A549 (cell line): ENCODE measurements around the gene SLIT3. TPM values are rescaled to one million over a fixed set of nuclear protein-coding genes. Genes with fewer than 3 reads are reported as not detected.

Experiments used
- ATAC-seq, 2 experiments: fragments of 200-7000 bp in 1 of 2; fragments of >200 bp in 1 of 2; cut with Nextera tagmentation in 1 of 2; cut with Tn5 transposase in 1 of 2; 3 replicates each; pipeline versions ENCODE4 v1.8.0 to v1.9.1; 2018 to 2020; ENCODE audit warnings: mild to moderate bottlenecking in 1 of 2, moderate library complexity in 1 of 2
- CTCF ChIA-PET: fragments of 300-600 bp; sonication (Branson Sonifier 250); formaldehyde crosslinking; extraction: SDS; loops from one replicate; lab custom pipeline; 2021; ENCODE audit warnings: antibody characterized with exemption, inconsistent platforms; lab: Yijun Ruan, JAX
- POLR2A ChIA-PET: fragments of 350-600 bp; formaldehyde crosslinking; extraction: SDS; loops from one replicate; lab custom pipeline; 2021; ENCODE audit warnings: antibody characterized with exemption, inconsistent platforms; lab: Yijun Ruan, JAX
- DNase-seq, 2 experiments: peaks; one replicate each; pipeline versions ENCODE4 v3.0.0 to v3.0.0-alpha.2; 2011 to 2016; ENCODE audit warnings: low read depth in 1 of 2, low spot score in 1 of 2
- FAIRE-seq: peaks from 2 replicates; lab custom pipeline; 2011; peaks lifted over from hg19 to GRCh38; lab: Jason Lieb, UNC
- H3K27ac ChIP-seq, 2 experiments: fragments of >200 bp; sonication (Bioruptor Twin); formaldehyde crosslinking; 3 replicates each; pipeline ENCODE4 v1.5.1; 2016 to 2017
- H3K4me1 ChIP-seq: fragments of >200 bp; sonication (Bioruptor Twin); formaldehyde crosslinking; 3 replicates; pipeline ENCODE4 v1.6.1; 2016
- H3K4me2 ChIP-seq: fragments of >200 bp; sonication (Bioruptor Twin); formaldehyde crosslinking; 3 replicates; pipeline ENCODE4 v1.6.1; 2016
- H3K4me3 ChIP-seq: fragments of >200 bp; sonication (Bioruptor Twin); formaldehyde crosslinking; 3 replicates; pipeline ENCODE4 v1.5.1; 2016
- H3K9me3 ChIP-seq: fragments of >200 bp; sonication (Bioruptor Twin); formaldehyde crosslinking; 3 replicates; pipeline ENCODE4 v1.6.1; 2016
- BHLHE40 ChIP-seq: IDR thresholded peaks from 2 replicates; pipeline ENCODE4 v1.6.1; 2012; ENCODE audit warnings: low read depth, low read length, inconsistent platforms
- CBX8 ChIP-seq: fragments of 200-600 bp; sonication (generic); IDR thresholded peaks from 2 replicates; pipeline ENCODE4 v1.6.1; 2016
- CHD2 ChIP-seq: fragments of 150-350 bp; IDR thresholded peaks from 2 replicates; pipeline ENCODE4 v1.6.1; 2014; ENCODE audit warnings: low read length; ENCODE audit not compliant: partially characterized antibody
- EHF ChIP-seq: fragments of 250-450 bp; sonication (Bioruptor Pico); IDR thresholded peaks from 2 replicates; pipeline ENCODE4 v1.5.0; 2020; ENCODE audit warnings: mild to moderate bottlenecking
- ESRRA ChIP-seq: fragments of 150-350 bp; IDR thresholded peaks from 2 replicates; pipeline ENCODE4 v1.6.1; 2014; ENCODE audit warnings: mild to moderate bottlenecking, low read length, borderline replicate concordance
- FOXS1 ChIP-seq: fragments of 250-450 bp; sonication (Bioruptor Pico); IDR thresholded peaks from 2 replicates; pipeline ENCODE4 v1.5.0; 2020; ENCODE audit warnings: mild to moderate bottlenecking, moderate library complexity
- GATA3 ChIP-seq: IDR thresholded peaks from 2 replicates; pipeline ENCODE4 v1.6.1; 2012; ENCODE audit warnings: borderline replicate concordance
- HEYL ChIP-seq: fragments of 250-450 bp; sonication (Bioruptor Pico); IDR thresholded peaks from 2 replicates; pipeline ENCODE4 v1.8.0; 2021; ENCODE audit warnings: mild to moderate bottlenecking, moderate library complexity
- HOXA7 ChIP-seq: fragments of 250-450 bp; sonication (Bioruptor Pico); IDR thresholded peaks from 2 replicates; pipeline ENCODE4 v1.5.0; 2020; ENCODE audit warnings: mild to moderate bottlenecking, moderate library complexity
- HOXB5 ChIP-seq: fragments of 250-450 bp; sonication (Bioruptor Pico); IDR thresholded peaks from 2 replicates; pipeline ENCODE4 v1.5.0; 2020; ENCODE audit warnings: mild to moderate bottlenecking, moderate library complexity
- JUN ChIP-seq, 2 experiments: fragments of >200 bp; sonication (Bioruptor Twin); formaldehyde crosslinking; IDR thresholded peaks; 2 replicates in 1 of 2; 3 replicates in 1 of 2; pipeline ENCODE4 v1.6.1; 2016 to 2017
- JUNB ChIP-seq: fragments of >200 bp; sonication (Bioruptor Twin); formaldehyde crosslinking; IDR thresholded peaks from 2 replicates; pipeline ENCODE4 v1.6.1; 2016
- KDM1A ChIP-seq: fragments of 200-600 bp; sonication (generic); IDR thresholded peaks from 2 replicates; pipeline ENCODE4 v1.6.1; 2016; ENCODE audit warnings: low read depth, mild to moderate bottlenecking
- MAZ ChIP-seq: fragments of 150-350 bp; IDR thresholded peaks from 2 replicates; pipeline ENCODE4 v1.6.1; 2014; ENCODE audit warnings: antibody characterized with exemption, low read depth, low read length, borderline replicate concordance
- POLR2A ChIP-seq: IDR thresholded peaks from 2 replicates; pipeline ENCODE4 v1.6.1; 2012; ENCODE audit warnings: mild to moderate bottlenecking, low read length
- POLR2AphosphoS2 ChIP-seq: conservative IDR thresholded peaks from 2 replicates; pipeline ENCODE4 v1.6.1; 2012; ENCODE audit warnings: low read length, improper control_type of control experiment, inconsistent platforms
- ZC3H11A ChIP-seq: fragments of 450-650 bp; IDR thresholded peaks from 2 replicates; pipeline ENCODE4 v1.6.1; 2014; ENCODE audit warnings: antibody characterized with exemption, mild to moderate bottlenecking
- ZSCAN20 ChIP-seq: fragments of 250-450 bp; sonication (Bioruptor Pico); IDR thresholded peaks from 2 replicates; pipeline ENCODE4 v1.8.0; 2022; ENCODE audit warnings: mild to moderate bottlenecking, moderate library complexity
- WGBS: methylation state at CpG from one replicate; pipeline ENCODE4 v1.1.6; 2017; ENCODE audit errors: missing lambda C conversion rate; 5-methylcytosine and 5-hydroxymethylcytosine counted together
- polyA plus RNA-seq, 4 experiments: library from polyadenylated mRNA; depleted of rRNA in 3 of 4; stranded (reverse); fragments of >200 nt; fragmentation: RNase III in 1 of 4; extraction: RNeasy Plus Mini Kit Qiagen cat#74134 plus additional on column Dnase treatment in 1 of 4; gene quantifications; 2 replicates in 3 of 4; 3 replicates in 1 of 4; pipeline ENCODE4 v1.2.3, GENCODE V29; 2011 to 2017
- TF ChIP-seq, protein P1 (sequence below): fragments of 200-600 bp; sonication (generic); IDR thresholded peaks from 2 replicates; pipeline ENCODE4 v1.6.1; 2016; ENCODE audit warnings: antibody characterized with exemption, mild to moderate bottlenecking, moderate library complexity
- TF ChIP-seq, protein P2 (sequence below): fragments of 250-450 bp; sonication (Bioruptor Pico); IDR thresholded peaks from 2 replicates; pipeline ENCODE4 v1.5.0; 2021; ENCODE audit warnings: mild to moderate bottlenecking, moderate library complexity, borderline replicate concordance
- TF ChIP-seq, protein P3 (sequence below): IDR thresholded peaks from 2 replicates; pipeline ENCODE4 v1.6.1; 2012; ENCODE audit warnings: low read depth, borderline replicate concordance

SLIT3 gene
- polyA plus RNA-seq, 2 of the 4 experiments (the other 2 are of a cell fraction) = 12.7 to 22.9 TPM

DNA sequence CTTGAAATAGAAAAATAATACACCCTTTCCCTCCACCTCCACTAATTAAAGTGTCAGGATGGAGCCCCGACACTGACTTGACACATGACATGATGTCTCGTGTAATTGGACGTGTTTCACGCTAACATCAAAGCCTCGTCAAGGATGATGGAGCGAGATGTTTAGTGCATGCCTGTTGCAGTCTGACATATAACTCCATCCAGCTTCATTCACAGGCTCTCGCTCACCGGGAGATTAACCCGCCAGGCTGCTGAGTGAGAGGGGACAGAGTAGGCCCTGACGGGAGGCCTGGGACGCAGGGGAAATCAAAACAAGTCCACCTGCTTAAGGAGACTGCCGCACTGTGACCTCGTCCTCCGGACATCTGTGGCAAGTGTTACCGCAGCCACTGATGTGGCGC is 263.5 kb downstream of the SLIT3 start:
- ChIA-PET CTCF (no interaction called here), POLR2A (no interaction called here)
- DNase-seq = no peak
- Histone ChIP-seq H3K27ac (no peak overlapping the region), H3K4me2 (no peak overlapping the region), H3K9me3 (no peaks in the 10 kb centered on the region), H3K4me1 (no peaks in the 10 kb centered on the region)
- ATAC-seq = no peak
- WGBS = 95% methylated on average over 16 of the region's 16 CpGs
- TF ChIP-seq GATA3 (no peak), HOXB5 (no peak)
- TF ChIP-seq, all 56 proteins: peak for 0
- no peak overlapping the region for H3K4me3 ChIP-seq
- no peak for FAIRE-seq

DNA sequence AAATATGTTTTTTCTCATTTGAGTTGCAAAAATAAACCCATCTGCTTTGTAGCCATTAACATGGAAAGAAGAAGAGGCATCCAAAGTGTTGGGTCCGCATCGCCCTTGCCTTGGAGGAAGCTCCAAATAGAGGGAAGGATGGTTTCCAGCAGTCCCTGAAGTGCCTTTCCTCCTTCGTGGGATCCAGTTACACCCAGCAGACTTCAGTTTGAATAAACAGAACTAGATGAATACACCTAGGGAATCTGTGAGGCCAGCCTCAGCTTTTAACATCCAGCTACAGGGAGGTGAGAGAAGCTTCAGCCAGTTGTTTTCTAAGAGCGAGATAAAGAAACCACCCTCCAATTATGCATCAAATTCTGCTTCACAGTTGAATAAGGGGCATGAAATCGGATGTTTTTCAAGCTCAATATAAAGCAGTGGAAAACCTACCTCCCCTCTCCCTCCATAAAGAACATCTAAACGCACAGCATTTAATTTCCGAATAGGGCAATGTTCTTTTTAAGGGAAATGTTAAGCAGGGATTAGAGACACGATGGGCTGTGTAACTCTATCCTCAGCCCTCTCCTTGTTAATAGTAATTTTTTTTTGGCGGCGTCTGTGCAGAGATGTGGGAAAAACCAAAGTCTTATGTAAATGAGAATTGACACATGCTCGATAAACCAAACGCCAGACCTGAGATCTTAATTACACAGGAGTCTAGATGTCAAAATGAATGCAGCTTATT is 264.7 kb downstream of the SLIT3 start:
- no peak for FAIRE-seq
- no peak overlapping the region for H3K4me2 ChIP-seq
- no peak overlapping the region for H3K4me3 ChIP-seq
- DNase-seq = no peak
- TF ChIP-seq FOXS1 (CRISPR knock-in tag) = no peak
- no peak for TF ChIP-seq CHD2
- no peak for TF ChIP-seq HOXA7
- no peak for TF ChIP-seq ZSCAN20 (CRISPR knock-in tag)
- TF ChIP-seq HEYL (CRISPR knock-in tag) = no peak
- TF ChIP-seq JUNB = no peak
- TF ChIP-seq, protein P1, sequence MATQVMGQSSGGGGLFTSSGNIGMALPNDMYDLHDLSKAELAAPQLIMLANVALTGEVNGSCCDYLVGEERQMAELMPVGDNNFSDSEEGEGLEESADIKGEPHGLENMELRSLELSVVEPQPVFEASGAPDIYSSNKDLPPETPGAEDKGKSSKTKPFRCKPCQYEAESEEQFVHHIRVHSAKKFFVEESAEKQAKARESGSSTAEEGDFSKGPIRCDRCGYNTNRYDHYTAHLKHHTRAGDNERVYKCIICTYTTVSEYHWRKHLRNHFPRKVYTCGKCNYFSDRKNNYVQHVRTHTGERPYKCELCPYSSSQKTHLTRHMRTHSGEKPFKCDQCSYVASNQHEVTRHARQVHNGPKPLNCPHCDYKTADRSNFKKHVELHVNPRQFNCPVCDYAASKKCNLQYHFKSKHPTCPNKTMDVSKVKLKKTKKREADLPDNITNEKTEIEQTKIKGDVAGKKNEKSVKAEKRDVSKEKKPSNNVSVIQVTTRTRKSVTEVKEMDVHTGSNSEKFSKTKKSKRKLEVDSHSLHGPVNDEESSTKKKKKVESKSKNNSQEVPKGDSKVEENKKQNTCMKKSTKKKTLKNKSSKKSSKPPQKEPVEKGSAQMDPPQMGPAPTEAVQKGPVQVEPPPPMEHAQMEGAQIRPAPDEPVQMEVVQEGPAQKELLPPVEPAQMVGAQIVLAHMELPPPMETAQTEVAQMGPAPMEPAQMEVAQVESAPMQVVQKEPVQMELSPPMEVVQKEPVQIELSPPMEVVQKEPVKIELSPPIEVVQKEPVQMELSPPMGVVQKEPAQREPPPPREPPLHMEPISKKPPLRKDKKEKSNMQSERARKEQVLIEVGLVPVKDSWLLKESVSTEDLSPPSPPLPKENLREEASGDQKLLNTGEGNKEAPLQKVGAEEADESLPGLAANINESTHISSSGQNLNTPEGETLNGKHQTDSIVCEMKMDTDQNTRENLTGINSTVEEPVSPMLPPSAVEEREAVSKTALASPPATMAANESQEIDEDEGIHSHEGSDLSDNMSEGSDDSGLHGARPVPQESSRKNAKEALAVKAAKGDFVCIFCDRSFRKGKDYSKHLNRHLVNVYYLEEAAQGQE = no peak
- TF ChIP-seq HOXB5 = no peak
- no peak for TF ChIP-seq KDM1A
- TF ChIP-seq POLR2AphosphoS2 = no peak
- TF ChIP-seq BHLHE40 = no peak
- TF ChIP-seq JUN (IDR thresholded peaks at IDR 0.05) = no peak
- TF ChIP-seq CBX8 = no peak
- TF ChIP-seq ESRRA = no peak
- TF ChIP-seq, protein P2, sequence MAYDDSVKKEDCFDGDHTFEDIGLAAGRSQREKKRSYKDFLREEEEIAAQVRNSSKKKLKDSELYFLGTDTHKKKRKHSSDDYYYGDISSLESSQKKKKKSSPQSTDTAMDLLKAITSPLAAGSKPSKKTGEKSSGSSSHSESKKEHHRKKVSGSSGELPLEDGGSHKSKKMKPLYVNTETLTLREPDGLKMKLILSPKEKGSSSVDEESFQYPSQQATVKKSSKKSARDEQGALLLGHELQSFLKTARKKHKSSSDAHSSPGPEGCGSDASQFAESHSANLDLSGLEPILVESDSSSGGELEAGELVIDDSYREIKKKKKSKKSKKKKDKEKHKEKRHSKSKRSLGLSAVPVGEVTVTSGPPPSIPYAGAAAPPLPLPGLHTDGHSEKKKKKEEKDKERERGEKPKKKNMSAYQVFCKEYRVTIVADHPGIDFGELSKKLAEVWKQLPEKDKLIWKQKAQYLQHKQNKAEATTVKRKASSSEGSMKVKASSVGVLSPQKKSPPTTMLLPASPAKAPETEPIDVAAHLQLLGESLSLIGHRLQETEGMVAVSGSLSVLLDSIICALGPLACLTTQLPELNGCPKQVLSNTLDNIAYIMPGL (CRISPR knock-in tag) = no peak
- ChIA-PET CTCF (interaction anchor here (1.9 kb wide), 1 partner anchor 49 kb away, joined by 4 read pairs; no protein-coding TSS in a partner anchor), POLR2A (no interaction called here)
- 0 out of 3 replicates have a peak, but pooled peaks cover 3% of the 10 kb centered on the region for H3K4me1 ChIP-seq
- 89% methylated on average over 12 of the region's 12 CpGs for WGBS
- ATAC-seq = no peak
- no peak overlapping the region for H3K27ac ChIP-seq
- H3K9me3 ChIP-seq = no peaks in the 10 kb centered on the region

DNA sequence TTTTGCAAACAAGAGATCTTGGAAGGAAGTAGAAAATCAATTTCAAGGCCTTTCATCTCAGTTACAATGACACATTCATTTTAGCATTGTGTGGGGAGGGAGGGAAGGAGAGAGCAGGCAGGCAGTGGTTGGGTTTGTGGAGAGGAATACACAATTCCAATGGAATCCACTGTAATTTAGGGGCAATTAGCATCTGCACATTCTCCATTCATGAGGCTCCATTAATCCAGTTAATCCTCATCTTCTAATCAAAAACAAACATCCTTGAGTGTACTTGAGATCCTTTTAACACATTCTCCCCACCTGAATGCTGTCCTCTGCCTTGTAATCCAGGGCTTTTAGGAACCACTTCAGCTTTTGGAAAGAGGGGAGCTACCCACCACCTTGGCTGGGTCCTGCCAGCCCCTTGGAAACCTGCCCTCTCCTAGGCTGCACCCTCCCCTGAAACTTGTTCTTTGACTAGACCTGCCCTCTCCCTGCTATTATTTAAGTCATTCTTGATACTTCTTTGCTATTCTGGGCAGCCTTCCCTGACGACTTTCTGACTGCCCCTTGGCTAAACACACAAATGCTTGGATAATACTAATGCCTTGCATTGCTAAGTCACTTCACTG is 271.2 kb downstream of the SLIT3 start:
- POLR2A ChIA-PET = no interaction called here
- TF ChIP-seq ZC3H11A = no peak
- TF ChIP-seq EHF (CRISPR knock-in tag) = no peak
- TF ChIP-seq, protein P3, sequence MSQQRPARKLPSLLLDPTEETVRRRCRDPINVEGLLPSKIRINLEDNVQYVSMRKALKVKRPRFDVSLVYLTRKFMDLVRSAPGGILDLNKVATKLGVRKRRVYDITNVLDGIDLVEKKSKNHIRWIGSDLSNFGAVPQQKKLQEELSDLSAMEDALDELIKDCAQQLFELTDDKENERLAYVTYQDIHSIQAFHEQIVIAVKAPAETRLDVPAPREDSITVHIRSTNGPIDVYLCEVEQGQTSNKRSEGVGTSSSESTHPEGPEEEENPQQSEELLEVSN = no peak
- TF ChIP-seq POLR2A = no peak
- no peak for TF ChIP-seq HOXA7
- no peak for TF ChIP-seq MAZ
- no peak overlapping the region for H3K4me2 ChIP-seq
- H3K4me3 ChIP-seq = no peak overlapping the region
- DNase-seq (no peak), FAIRE-seq (no peak), ATAC-seq (no peak)
- 0 out of 6 replicates have a peak overlapping the region, but pooled peaks of 1 of the 2 experiments have one; percentile 2 for H3K27ac ChIP-seq
- H3K9me3 ChIP-seq = no peaks in the 10 kb centered on the region
- 55% methylated on average over 1 of the region's 1 CpG for WGBS
- CTCF ChIA-PET = no interaction called here
- 0 out of 3 replicates have a peak, but pooled peaks cover 3% of the 10 kb centered on the region for H3K4me1 ChIP-seq
